Effector CD4-positive, alpha-beta T cell (primary cell): ENCODE measurements around the gene CADPS.

Experiments used
- DNase-seq: peaks from one replicate; pipeline ENCODE4 v3.0.0-alpha.2; 2020

CADPS gene

DNA sequence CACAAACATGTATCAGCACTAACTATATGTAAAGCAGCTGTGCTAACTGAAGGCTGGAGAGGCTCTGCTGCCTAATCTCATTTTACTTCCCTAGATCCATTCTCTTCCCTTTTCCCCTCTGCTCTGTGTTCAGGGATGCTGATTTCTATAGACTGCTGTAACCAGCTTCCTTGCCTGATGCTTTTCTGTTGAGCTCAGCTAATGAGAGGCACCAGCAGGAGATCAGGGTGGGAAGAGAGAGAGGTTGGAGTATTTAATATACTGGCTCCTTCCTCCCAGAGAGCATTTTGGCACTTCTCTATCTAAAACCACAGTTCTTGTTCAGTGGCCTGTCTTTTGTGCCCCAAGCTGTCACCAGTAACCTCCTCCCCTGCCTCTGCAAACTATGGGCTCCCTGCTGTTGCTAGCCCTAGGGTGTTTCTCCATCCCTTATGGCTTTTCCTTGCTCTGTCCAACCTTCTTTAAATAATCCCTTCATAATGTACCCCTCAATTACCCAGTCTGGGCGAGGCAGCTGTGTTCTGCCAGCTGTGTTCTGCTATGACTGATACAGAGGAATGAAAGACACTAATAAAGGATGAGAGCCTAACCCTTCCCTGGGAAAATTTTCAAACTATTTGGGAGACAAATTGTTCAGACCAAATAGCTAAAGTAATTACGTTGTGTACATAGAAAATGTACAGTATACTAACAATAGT, 69.5 kb downstream of the CADPS start:
- DNase-seq, result no peak

GRCh38 chr3:62805106-62805505, 70.1 kb downstream of the CADPS start:
- DNase-seq, result no peak

- no peak for DNase-seq
Measured at GRCh38 chr3:62803276-62803675, 71.9 kb downstream of the CADPS start.

DNA sequence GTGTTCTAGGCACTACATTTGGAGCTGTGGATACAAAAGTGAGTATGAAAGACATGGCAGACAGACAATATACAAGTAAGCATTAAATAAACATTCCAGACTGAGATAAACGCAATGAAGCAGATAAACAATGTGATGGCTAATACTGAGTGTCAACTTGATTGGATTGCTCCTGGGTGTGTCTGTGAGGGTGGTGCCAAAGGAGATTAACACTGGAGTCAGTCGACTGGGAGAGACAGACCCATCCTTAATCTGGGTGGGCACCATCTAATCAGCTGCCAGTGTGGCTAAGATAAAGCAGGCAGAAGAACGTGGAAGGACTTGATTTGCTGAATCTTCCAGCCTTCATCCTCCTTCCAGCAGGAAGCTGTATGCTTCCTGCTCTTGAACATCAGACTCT, 77.2 kb downstream of the CADPS start:
- DNase-seq, result no peak

DNA sequence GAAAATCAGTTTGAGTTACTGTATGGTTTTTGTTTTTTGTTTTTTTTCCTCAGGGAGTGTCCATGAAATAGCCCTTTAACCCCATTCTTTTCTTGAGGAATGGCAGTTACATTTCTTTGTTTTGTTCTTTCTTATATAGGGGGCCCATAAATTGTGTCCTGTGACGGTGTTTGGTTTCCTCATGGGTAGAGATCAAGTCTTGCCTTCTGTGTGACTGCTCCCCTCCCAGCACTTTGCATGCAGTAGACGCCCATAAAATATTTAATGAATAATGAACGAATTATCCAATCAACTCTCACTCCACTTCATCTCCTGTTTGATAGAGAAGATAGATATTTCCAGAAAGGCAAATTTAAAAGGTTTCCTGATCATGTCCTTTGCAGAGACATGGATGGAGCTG, 78.1 kb downstream of the CADPS start:
- DNase-seq, result no peak

- no peak for DNase-seq
Measured at GRCh38 chr3:62795978-62796657, 79.1 kb downstream of the CADPS start.

DNA sequence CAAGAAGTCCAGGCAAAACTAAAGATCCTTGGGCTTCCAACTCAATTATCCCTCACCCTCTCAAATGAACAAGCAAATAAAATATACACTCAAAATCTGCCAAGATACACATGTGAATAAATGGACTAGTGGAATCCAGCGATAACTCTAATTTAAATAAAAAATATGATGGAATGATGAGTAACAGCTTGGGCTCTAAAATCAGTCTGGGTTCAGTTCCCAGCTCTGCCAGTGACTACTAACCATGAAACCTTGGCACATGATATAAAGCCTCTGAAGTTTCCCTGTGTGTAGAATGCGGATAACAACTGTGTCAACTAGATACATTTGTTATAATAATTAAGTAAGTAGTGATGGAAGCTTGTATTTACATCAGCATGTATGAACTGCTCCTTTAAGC, 81.3 kb downstream of the CADPS start:
- no peak for DNase-seq

DNA sequence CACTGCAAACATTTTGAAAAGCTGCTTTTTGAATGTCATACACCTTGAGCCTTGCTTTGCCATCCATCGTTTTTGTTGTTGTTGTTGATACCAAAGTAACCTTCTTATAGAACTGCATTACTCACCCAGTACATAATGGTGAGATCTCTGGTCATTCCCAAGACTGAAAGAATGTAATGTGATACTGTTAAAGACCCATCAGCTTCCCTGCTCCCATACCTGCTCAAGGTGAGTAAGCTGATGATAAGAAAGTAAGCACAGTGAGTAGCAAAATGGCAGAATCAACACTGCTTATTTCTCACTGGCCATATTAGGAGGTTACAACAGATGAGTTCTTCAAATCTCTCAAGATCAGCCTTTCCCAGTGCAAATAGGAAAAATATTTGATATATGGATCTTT, 89.8 kb downstream of the CADPS start:
- no peak for DNase-seq

GRCh38 chr3:62781121-62781520, 94.1 kb downstream of the CADPS start:
- no peak for DNase-seq

DNA sequence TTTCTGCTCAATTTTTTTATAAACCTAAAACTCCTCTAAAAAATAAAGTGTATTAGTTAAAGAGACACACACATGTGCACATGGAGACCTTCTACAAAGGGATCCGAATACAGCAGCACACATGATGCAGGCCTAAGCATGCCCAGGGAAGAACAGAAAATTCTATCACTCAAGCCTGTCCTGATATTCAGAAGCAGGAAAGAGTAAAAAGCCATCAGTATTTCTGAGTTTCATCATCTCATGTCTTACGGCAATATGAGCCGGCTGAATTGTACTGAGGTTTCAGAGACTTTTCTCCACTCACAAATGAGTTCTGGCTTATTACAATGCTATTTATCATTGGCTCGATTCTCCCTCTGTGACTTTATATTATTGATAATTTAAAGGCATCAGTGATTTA, 97.5 kb downstream of the CADPS start:
- DNase-seq, result no peak

DNA sequence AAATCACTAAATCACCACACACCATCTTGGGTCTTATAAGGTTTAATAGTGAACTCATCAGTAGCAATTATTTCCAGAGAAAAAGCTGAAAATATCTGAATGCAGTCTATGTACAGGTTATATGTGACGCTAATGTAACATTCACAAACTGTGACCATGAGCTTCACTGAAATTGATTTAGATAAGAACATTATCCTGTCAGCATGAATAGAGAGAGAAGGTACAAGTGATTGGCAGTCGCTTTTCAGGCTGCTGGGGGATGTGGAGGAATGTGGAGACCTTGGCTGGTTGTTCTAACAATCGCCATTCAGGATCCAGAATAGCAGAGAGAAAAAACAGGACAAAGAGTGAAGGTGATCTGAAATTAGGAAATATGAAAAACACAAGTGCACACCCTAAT, 98.1 kb downstream of the CADPS start:
- no peak for DNase-seq

DNA sequence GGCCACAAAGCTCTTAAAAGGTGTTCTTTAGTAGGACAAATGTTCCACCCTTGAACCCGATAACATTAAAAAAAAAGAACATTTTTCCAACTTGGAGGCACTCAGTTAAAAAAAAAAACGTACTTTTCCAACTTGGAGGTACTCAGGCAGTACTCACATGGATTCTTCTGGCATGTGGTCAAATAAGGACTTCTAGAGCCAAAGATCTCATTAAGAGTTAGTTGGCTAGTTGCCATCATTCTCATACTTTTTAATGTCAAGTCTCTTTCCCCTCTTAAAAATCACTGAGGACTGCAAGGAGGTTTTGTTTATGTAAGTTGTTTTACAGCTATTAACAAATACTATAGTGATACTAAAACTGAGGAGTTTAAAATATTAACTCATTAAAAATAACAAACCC, 101.0 kb downstream of the CADPS start:
- no peak for DNase-seq

GRCh38 chr3:62771331-62772072, 103.7 kb downstream of the CADPS start:
- DNase-seq, result no peak

- no peak for DNase-seq
Measured at GRCh38 chr3:62768896-62769295, 106.3 kb downstream of the CADPS start.

GRCh38 chr3:62761711-62762110, 113.5 kb downstream of the CADPS start:
- DNase-seq, result no peak

- no peak for DNase-seq
Measured at GRCh38 chr3:62761311-62761710, 113.9 kb downstream of the CADPS start.

GRCh38 chr3:62758296-62759066, 116.7 kb downstream of the CADPS start:
- DNase-seq, result no peak

- no peak for DNase-seq
Measured at GRCh38 chr3:62757045-62757444, 118.2 kb downstream of the CADPS start.

GRCh38 chr3:62755285-62755684, 119.9 kb downstream of the CADPS start:
- DNase-seq, result no peak

GRCh38 chr3:62749657-62750056, 125.6 kb downstream of the CADPS start:
- DNase-seq, result no peak

DNA sequence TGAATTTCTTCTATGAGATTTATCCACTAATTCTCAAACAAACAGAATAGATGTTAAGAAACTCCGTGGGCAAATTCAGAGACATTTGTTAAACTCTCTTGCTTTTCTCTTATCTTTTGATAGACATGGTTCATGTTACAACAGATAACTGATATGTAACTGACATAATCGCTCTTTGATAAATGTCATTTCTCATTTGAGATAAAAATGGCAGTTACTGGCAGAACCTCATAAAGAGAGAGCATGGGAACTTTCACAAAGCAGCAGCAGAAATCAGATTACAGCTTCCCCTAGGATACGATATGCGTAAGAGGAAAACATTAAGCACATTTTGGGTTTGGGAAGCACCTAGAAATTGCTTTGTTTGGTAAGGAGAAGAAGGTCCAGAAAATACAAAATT, 126.1 kb downstream of the CADPS start:
- no peak for DNase-seq

- DNase-seq, result no peak
Measured at GRCh38 chr3:62737449-62737848, 137.8 kb downstream of the CADPS start.

DNA sequence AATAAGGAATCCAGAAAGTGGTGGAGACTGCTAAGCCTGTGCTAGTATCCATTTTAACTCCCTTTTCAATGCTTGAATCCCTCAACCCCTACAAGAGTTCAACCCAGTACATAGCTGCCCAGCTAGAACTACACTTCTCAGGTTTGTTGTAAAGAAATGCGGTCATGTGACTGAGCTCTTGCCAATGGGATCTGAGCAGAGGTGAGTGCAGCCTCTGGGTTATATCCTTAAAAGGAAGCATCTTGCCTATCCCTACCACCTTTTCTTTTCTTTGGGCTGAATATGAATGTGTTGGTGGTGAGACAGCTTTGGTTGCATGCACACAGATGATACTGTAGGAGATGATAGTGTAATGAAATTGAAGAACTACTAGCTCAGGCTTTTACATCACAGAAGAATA, 139.7 kb downstream of the CADPS start:
- no peak for DNase-seq
